NK-92 treated with Interleukin-12 subunit alpha and Interleukin-12 subunit beta, amount 100 ng/mL, for 24 hours (cell line): ENCODE results near the gene CADM2.
"Not testable (repeated sequence)": the region's sequence is repeated elsewhere in the genome, so short reads cannot be mapped to it uniquely, and the experiment has no call there.

Experiments
- DNase-seq: peaks from one replicate; lab custom pipeline; 2025; lab: John Stamatoyannopoulos, UW

The CADM2 gene

GRCh38 chr3:85672761-85673160 is 714.0 kb downstream of the CADM2 start:
- no peak for DNase-seq

DNA sequence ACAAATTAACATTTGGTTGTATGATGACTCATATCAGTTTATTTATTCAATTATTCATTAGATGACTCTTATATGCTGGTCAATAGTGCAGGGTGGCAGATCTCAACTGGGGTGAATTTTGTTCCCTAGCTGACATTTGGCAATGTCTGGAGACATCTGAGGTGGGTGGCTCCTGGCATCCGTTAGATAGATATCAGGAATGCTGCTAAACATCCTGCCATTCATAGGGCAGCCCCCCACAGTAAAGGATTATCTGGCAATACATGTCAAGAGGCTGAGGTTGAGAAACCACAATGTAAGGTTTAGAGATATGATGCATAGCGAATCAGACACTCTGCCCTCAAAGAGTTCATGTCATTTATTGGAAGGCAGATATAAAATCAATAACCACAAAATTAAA is 719.9 kb downstream of the CADM2 start:
- no peak for DNase-seq

GRCh38 chr3:85681906-85682305 is 723.1 kb downstream of the CADM2 start:
- no peak for DNase-seq

DNA sequence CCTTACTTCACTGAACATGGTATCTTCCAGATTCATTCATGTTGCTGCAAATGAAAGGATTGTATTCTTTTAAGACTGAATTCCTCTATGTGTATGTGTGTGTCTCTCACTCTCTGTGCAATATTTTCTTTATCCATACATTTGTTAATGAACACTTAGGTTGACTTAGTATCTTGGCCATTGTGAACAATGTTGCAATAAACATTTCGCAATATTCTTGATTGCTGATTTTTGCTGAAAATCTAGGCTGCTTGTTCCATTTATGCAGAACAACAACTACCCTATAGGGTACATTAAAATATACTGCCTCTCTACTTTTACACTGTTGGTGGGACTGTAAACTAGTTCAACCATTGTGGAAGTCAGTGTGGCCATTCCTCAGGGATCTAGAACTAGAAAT is 732.4 kb downstream of the CADM2 start:
- no peak for DNase-seq

- DNase-seq: no peak
These were observed 738.4 kb downstream of the CADM2 start for GRCh38 chr3:85697156-85697555.

DNA sequence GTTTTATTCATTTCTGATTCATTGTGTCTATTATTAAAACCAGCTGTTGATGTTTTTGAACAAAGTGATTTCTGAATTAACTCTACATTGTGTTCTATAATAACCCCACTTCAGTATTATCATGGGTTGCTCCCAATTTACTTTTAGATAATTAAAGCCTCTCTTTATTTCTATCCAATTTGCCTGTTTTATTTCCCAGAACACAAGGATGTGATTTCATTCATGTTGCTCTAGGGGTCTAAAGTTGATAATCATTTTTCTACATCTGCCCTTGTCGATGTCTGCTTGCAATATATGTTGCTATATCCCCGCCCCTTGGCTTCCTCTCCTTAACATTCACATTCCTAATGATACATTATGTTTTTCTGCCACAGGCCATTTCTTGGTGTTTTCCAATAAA is 747.3 kb downstream of the CADM2 start:
- DNase-seq: no peak

GRCh38 chr3:85708325-85708724 is 749.5 kb downstream of the CADM2 start:
- not testable (repeated sequence) for DNase-seq

GRCh38 chr3:85709346-85709892 is 750.6 kb downstream of the CADM2 start:
- no peak for DNase-seq

DNA sequence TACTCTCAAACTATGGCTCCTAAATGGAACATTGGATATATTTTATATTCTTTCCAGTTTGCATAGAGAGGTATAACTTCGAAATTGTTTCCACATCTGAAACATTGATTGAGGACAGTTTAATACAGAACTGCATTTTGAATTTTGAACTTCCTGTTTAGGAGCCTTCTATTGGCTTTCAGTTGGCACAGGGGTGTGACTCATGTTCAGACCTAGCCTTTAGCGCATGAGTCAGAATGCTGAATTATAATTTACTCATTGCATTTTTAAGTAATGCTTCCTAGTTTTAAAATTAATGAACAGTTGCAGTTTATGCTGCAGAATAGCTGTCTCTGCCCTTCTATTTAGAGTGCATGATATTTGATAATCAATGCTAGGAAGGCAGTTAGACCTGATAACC is 751.7 kb downstream of the CADM2 start:
- DNase-seq: no peak

- no peak for DNase-seq
These were observed 762.8 kb downstream of the CADM2 start for GRCh38 chr3:85721409-85722145.

GRCh38 chr3:85725809-85726208 is 767.0 kb downstream of the CADM2 start:
- no peak for DNase-seq

- DNase-seq: no peak
These were observed 767.5 kb downstream of the CADM2 start for GRCh38 chr3:85726241-85726640.

DNA sequence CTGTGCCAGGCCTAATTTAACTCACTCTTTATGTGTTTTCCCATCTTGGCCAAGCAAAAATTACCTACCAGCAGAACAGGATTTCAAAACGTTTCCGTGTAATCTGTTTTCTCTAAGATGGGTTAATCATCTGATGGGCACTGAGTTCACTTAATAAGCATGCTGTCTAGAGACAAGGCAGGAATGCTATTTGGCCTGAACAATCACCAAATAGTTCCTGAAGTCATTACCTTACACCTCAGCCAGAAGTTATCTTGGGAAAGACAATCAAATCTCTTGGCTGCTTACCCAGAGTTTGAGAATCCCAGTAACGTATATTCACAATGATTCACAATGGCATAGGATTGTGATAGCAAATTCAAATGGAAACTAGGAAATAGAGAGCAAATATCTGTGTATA is 779.1 kb downstream of the CADM2 start:
- DNase-seq: no peak

DNA sequence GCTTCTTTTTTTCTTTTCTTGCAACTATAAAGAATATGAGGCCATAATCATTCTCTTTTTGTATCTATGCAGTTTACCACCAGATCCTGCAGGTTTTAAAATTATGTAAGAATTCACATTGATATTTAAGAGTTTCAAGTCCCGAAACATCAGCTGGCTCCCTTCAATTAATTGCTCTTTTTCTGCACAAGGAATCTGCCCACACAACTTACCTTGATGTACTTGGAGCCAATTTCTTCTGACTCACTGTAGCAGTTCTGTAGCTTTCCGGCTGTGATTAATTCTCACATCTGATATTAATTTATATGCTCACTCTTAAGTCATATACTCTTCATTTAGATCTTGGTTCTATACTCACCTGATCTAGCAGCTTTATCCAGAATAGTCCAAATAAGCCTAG is 781.8 kb downstream of the CADM2 start:
- DNase-seq: no peak

- no peak for DNase-seq
These were observed 799.7 kb downstream of the CADM2 start for GRCh38 chr3:85758442-85758841.

DNA sequence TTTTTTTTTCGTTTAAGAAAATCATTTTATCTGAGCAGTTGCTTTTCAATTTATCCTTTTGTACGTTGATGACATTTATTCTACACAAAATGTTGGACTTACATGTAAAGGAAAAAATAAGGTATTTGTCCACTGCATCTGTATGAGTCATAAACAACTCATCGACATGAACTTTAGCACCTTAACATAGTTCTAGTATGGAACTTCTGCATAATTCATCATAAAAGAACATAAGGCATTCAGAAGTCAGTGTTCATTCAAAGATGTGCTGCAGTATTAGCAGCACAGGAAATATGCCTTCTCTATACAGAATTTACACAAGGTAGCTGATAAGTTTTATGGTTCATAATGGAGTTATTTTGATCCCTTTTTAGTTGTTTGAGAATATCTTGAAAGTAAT is 801.6 kb downstream of the CADM2 start:
- DNase-seq: no peak

DNA sequence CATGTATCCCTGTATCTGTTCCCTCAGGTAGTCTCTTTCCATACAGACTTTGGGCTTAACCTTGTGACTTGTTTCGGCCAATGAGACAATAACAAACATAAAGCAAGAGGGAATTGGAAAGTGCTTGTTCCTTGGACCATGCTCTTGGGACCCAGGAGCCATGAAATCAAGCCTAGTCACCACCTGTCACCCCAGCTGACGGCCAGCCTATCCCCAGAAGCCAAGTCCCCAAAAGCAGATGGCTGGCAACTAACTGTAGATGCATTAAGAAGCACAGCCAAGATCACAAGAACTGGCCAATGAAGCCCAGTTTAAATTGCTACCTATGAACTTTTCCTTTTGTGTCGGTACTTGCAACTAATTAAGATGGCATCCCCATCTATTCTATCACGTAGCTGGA is 822.0 kb downstream of the CADM2 start:
- no peak for DNase-seq

DNA sequence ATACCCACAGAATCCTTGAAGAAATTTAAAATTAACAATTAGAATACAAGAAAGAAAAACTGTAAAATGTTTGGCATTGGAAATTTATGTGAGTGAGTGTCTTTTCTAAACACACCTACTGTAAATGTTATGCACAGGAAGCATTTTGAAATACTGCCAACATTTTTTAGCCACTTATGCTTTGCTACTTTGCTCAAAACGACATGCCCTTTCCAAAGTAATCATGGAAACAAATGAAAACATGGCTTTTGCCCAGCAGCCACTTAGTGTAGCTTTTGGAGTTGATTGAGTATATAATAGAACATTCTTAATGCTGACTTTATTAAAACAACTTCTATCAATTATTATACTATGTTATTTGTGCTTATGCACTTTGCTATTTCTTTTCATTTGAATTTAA is 823.0 kb downstream of the CADM2 start:
- DNase-seq: no peak

GRCh38 chr3:85783291-85783690 is 824.5 kb downstream of the CADM2 start:
- no peak for DNase-seq

DNA sequence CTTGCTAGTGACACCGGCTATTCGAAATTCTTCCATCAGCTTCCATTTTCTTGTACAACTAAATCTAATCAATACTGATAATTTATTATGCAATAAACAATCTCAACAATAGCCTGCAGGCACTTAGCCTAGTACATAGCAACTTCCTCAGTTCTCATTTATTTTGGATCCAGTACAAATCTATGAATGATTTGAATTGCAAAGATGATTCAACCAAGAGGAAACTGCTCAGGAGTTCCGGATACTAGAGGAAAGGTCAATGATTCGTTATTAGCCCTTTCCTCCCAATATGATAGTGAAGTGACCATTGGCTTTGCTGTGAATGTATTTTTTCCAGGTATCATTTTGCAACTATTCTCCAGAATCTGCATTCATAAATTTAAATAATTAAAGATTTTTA is 827.0 kb downstream of the CADM2 start:
- DNase-seq: no peak

- DNase-seq: no peak
These were observed 831.7 kb downstream of the CADM2 start for GRCh38 chr3:85790445-85791030.

DNA sequence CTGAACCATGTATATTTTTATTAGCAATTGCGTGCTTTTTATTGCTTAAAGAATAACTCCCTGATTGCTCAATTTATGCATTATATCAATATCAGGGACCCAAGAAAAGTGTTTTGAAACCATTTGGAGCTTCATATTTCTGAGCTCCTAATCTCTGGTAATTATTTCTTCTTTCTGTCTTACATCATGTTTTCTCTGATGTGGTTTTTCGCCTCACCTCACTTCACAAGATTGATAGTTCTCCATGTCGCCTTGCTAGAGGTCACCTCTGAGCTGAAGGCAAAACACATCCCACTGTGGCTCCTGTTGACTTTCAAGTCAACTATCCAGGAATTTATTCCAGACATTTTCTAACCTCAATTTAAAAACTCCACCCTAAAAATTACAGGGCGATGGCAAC is 837.4 kb downstream of the CADM2 start:
- DNase-seq: no peak

DNA sequence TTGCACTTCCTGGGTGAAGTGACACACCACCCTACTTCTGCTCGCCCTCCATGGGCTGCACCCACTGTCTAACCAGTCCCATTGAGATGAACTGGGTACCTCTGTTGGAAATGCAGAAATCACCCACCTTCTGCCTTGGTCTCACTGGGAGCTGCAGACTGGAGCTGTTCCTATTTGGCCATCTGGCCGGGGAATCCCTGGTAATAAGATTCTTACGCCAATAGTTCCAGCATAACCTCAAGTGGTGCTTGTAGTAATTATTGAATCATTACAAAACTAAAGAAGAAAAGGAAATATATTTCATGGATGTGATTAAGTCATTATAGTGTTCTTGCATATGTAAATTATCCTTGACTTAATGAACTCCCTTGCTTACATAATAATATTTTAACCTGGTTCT is 841.9 kb downstream of the CADM2 start:
- DNase-seq: no peak

- DNase-seq: no peak
These were observed 843.2 kb downstream of the CADM2 start for GRCh38 chr3:85801955-85802354.
